Fibroblast of lung (primary cell): ENCODE results near the gene ZBTB49. TPM values are rescaled to one million over a fixed set of nuclear protein-coding genes. Genes with fewer than 3 reads are reported as not detected.

Experiments
- DNase-seq, 2 donors: peaks; one replicate each; pipeline versions ENCODE4 v3.0.0 to v3.0.0-alpha.2; 2010; ENCODE audit warnings: low read depth in 2 of 2
- H2AFZ ChIP-seq: 2 replicates; pipeline ENCODE4 v1.5.1; 2012; ENCODE audit warnings: low read length, control low read depth, inconsistent platforms
- H3K27ac ChIP-seq: 2 replicates; pipeline ENCODE4 v1.5.1; 2011; ENCODE audit warnings: low read length, control low read depth; ENCODE audit not compliant: insufficient read depth
- H3K27me3 ChIP-seq: 2 replicates; pipeline ENCODE4 v1.5.1; 2011; ENCODE audit warnings: mild to moderate bottlenecking, low read length; ENCODE audit not compliant: control insufficient read depth, insufficient read depth
- H3K36me3 ChIP-seq: 2 replicates; pipeline ENCODE4 v1.5.1; 2011; ENCODE audit warnings: low read length; ENCODE audit not compliant: control insufficient read depth, insufficient read depth
- H3K4me1 ChIP-seq: 2 replicates; pipeline ENCODE4 v1.5.1; 2011; ENCODE audit warnings: low read length; ENCODE audit not compliant: control insufficient read depth, insufficient read depth; ENCODE audit errors: extremely low read depth
- H3K4me2 ChIP-seq: 2 replicates; pipeline ENCODE4 v1.5.1; 2011; ENCODE audit warnings: low read length, control low read depth; ENCODE audit not compliant: insufficient read depth; ENCODE audit errors: extremely low read depth
- H3K4me3 ChIP-seq, 4 experiments: fragments of 200-600 bp in 1 of 4; sonication (generic) in 1 of 4; replicated peaks in 1 of 4; 2 replicates each; pipeline ENCODE4 v1.5.1; 2011 to 2016; ENCODE audit warnings: low read length in 4 of 4, low read depth in 3 of 4, mild to moderate bottlenecking in 3 of 4, control low read depth in 2 of 4, inconsistent platforms in 1 of 4, mixed read lengths in 1 of 4; ENCODE audit not compliant: insufficient read depth in 1 of 4; ENCODE audit errors: control extremely low read depth in 1 of 4
- H3K79me2 ChIP-seq: 2 replicates; pipeline ENCODE4 v1.5.1; 2012; ENCODE audit warnings: mild to moderate bottlenecking, low read length, inconsistent platforms; ENCODE audit not compliant: control insufficient read depth, insufficient read depth
- H3K9ac ChIP-seq: 2 replicates; pipeline ENCODE4 v1.5.1; 2011; ENCODE audit warnings: mild to moderate bottlenecking, low read length, control low read depth; ENCODE audit not compliant: insufficient read depth
- H3K9me3 ChIP-seq: 2 replicates; pipeline ENCODE4 v1.5.1; 2012; ENCODE audit warnings: low read depth, low read length; ENCODE audit not compliant: control insufficient read depth, insufficient read depth
- H4K20me1 ChIP-seq: 2 replicates; pipeline ENCODE4 v1.5.1; 2011; ENCODE audit warnings: low read length; ENCODE audit not compliant: control insufficient read depth, insufficient read depth; ENCODE audit errors: extremely low read depth
- CTCF ChIP-seq, 2 donors: IDR thresholded peaks in 1 of 2; conservative IDR thresholded peaks in 1 of 2; 1 replicate in 1 of 2; 2 replicates in 1 of 2; pipeline ENCODE4 v1.5.1; 2011 to 2012; ENCODE audit warnings: low read length in 2 of 2, control low read depth in 1 of 2, inconsistent platforms in 1 of 2, low read depth in 1 of 2, mild to moderate bottlenecking in 1 of 2
- EZH2 ChIP-seq: IDR thresholded peaks from 2 replicates; pipeline ENCODE4 v1.5.1; 2012; ENCODE audit warnings: low read length, control low read depth, mild to moderate bottlenecking; ENCODE audit errors: missing control alignments
- polyA plus RNA-seq, 2 donors: library from polyadenylated mRNA; depleted of rRNA in 1 of 2; stranded (reverse) in 1 of 2; unstranded in 1 of 2; fragments of >200 nt; gene quantifications; 2 replicates each; pipeline ENCODE4 v1.2.1, GENCODE V29; 2011 to 2012; ENCODE audit warnings: missing spikeins in 1 of 2
- total RNA-seq: library from RNA; depleted of rRNA; stranded (reverse); fragments of >200 nt; gene quantifications from 2 replicates; pipeline ENCODE4 v1.2.1, GENCODE V29; 2014

The ZBTB49 gene
- total and polyA plus RNA-seq, 2 donors (not counting 1 experiment from before 2014, with no cell fraction given) = 2.8 to 3.5 TPM

GRCh38 chr4:4317496-4318232 lies 27.6 kb downstream of the ZBTB49 start:
- Histone ChIP-seq H3K27ac (no peak overlapping the region), H3K9me3 (no peaks in the 10 kb centered on the region), H3K9ac (no peak overlapping the region), H3K36me3 (peaks cover 12% of the 10 kb centered on the region), H2AFZ (no peak overlapping the region), H3K79me2 (no peaks in the 10 kb centered on the region), H3K4me2 (no peak overlapping the region), H4K20me1 (no peaks in the 10 kb centered on the region), H3K4me3 (no peak overlapping the region), H3K4me1 (no peaks in the 10 kb centered on the region), H3K27me3 (no peaks in the 10 kb centered on the region)
- no peak for DNase-seq
- TF ChIP-seq EZH2 = no peak
- TF ChIP-seq CTCF (conservative IDR thresholded peaks at IDR 0.05 in 1 of 2, IDR thresholded peaks at IDR 0.05 in 1 of 2; ENCODE audit: low read depth in 1 of 2, low read length in 2 of 2) = no peak

GRCh38 chr4:4320528-4320927 lies 30.5 kb downstream of the ZBTB49 start:
- DNase-seq = no peak
- TF ChIP-seq CTCF (conservative IDR thresholded peaks at IDR 0.05 in 1 of 2, IDR thresholded peaks at IDR 0.05 in 1 of 2; ENCODE audit: low read depth in 1 of 2, low read length in 2 of 2) = no peak
- no peak for TF ChIP-seq EZH2
- no peaks in the 10 kb centered on the region for H3K4me1 ChIP-seq

DNA sequence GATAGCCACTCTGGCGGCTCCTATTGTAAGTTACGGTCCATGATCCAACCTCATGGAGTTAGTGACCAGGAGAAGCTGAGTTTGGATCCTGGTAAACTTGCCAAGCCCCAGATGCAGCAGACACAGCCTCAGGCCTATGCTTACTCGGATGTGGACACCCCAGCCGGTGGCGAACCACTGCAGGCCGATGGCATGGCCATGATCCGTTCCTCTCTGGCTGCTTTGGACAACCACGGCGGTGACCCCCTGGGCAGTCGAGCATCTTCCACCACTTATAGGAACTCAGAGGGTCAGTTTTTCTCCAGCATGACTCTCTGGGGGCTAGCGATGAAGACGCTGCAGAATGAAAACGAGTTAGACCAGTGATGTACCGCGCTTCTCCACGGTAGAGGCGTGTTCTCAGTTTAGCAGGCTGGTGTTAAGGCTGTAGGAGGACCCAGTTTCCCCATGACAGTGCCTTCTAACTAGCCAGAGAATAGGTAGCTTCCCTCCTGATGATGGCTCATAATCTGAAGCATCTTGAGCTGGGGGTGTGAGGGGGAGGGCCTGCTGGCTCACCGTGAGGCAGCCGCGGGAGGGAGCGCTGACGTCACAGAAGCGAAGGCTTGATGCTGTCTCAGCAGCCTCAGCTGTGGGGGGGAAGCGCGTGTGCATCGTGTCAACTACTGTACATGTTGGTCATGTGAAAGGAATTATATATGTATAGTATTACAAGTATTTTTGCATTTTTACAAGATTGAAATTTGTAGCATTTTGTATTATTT lies 31.1 kb downstream of the ZBTB49 start:
- Histone ChIP-seq H2AFZ (no peak overlapping the region), H3K27me3 (no peaks in the 10 kb centered on the region), H3K27ac (no peak overlapping the region), H3K36me3 (peaks cover 9% of the 10 kb centered on the region), H3K4me2 (no peak overlapping the region), H3K4me1 (no peaks in the 10 kb centered on the region), H3K9me3 (no peaks in the 10 kb centered on the region), H3K4me3 (no peak overlapping the region), H4K20me1 (no peaks in the 10 kb centered on the region), H3K9ac (no peak overlapping the region), H3K79me2 (no peaks in the 10 kb centered on the region)
- no peak for DNase-seq
- no peak for TF ChIP-seq EZH2
- TF ChIP-seq CTCF (conservative IDR thresholded peaks at IDR 0.05 in 1 of 2, IDR thresholded peaks at IDR 0.05 in 1 of 2; ENCODE audit: low read depth in 1 of 2, low read length in 2 of 2) = no peak

More at GRCh38 chr4:4320528-4320927, 30.5 kb downstream of the ZBTB49 start:
- peaks cover 10% of the 10 kb centered on the region for H3K36me3 ChIP-seq
- no peaks in the 10 kb centered on the region for H3K27me3 ChIP-seq
- no peak overlapping the region for H2AFZ ChIP-seq
- no peak overlapping the region for H3K9ac ChIP-seq
- no peak overlapping the region for H3K27ac ChIP-seq
- H3K9me3 ChIP-seq = no peaks in the 10 kb centered on the region
- H3K4me3 ChIP-seq = no peak overlapping the region
- H4K20me1 ChIP-seq = no peaks in the 10 kb centered on the region
- H3K79me2 ChIP-seq = no peaks in the 10 kb centered on the region
- H3K4me2 ChIP-seq = no peak overlapping the region
